Measurements from ENCODE around the gene GAB1.

The GAB1 gene

GRCh38 chr4:143514169-143514495, 177.5 kb downstream of the GAB1 start:
- H3K9me3 ChIP-seq (ENCODE audit: control insufficient read depth, insufficient read depth, low read depth, low read length): no peaks in the 10 kb centered on the region
- peak overlapping the region; percentile 85 for H3K27ac ChIP-seq (ENCODE audit: extremely low read depth, low read depth, low read length)
- CTCF ChIA-PET: interaction anchor here (0.7 kb wide), 1 partner anchor 37 kb away, joined by 3 read pairs; no protein-coding TSS in a partner anchor
- TF ChIP-seq ZNF214 (tag by site-specific recombination; IDR thresholded peaks at IDR 0.05; ENCODE audit: borderline replicate concordance) (no peak), ZNF140 (tag by site-specific recombination; IDR thresholded peaks at IDR 0.05) (no peak), SALL2 (tag by site-specific recombination; IDR thresholded peaks at IDR 0.05; ENCODE audit: borderline replicate concordance) (no peak), KLF17 (tag by site-specific recombination; IDR thresholded peaks at IDR 0.05) (no peak)
- peaks cover 3 to 28% of the 10 kb centered on the region in 2 experiments; a peak in 2 of 3 replicates for H3K36me3 ChIP-seq (ENCODE audit: control insufficient read depth in 2 of 2, insufficient read depth in 1 of 2, low read length in 2 of 2)
- POLR2A ChIA-PET: interaction anchor here (1.1 kb wide), 1 partner anchor 9 kb away, joined by 3 read pairs; no protein-coding TSS in a partner anchor
- H3K4me1 ChIP-seq (ENCODE audit: control insufficient read depth, insufficient read depth, low read length): no peaks in the 10 kb centered on the region
- H3K4me3 ChIP-seq (ENCODE audit: low read depth, low read length): peak overlapping the region; percentile 92

DNA sequence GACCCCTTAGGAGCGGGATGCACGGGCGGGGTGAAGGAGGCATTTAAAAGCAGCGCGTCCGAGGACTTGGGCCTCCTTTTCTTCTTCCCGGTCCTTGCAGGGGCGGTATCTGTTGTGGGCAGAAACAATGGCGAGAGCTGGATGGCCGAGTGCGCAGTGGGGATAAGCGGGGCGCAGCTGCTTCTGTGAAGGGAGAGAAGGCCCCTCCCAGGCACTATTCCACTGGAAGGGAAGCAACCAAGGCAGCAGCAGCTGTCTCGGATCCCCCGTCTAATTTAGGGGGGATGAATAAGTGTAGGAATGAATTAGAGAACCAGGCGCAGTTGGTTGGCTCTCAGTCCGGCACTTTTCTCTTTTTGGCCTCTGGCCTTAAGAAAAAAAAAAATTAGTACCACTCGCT, 177.8 kb downstream of the GAB1 start:
- POLR2A ChIA-PET: no interaction called here
- TF ChIP-seq EGR2 (tag by site-specific recombination; IDR thresholded peaks at IDR 0.05; ENCODE audit: low read depth): 0 out of 2 replicates have a peak, but pooled peaks have one; percentile 27
- peak; percentile 57 for TF ChIP-seq SP2 (tag by site-specific recombination; IDR thresholded peaks at IDR 0.05)
- TF ChIP-seq ZNF76 (tag by site-specific recombination; IDR thresholded peaks at IDR 0.05; ENCODE audit: borderline replicate concordance, low read depth): peak; percentile 42
- no peak for TF ChIP-seq ZBTB8A (tag by site-specific recombination; IDR thresholded peaks at IDR 0.05)
- CTCF ChIA-PET: interaction anchor here (0.6 to 0.7 kb wide), 2 partner anchors 37 to 1456 kb away, joined by 3 read pairs; no protein-coding TSS in a partner anchor

GRCh38 chr4:143514901-143515300, 178.2 kb downstream of the GAB1 start:
- H3K4me3 ChIP-seq (ENCODE audit: low read depth, low read length): peak overlapping the region; percentile 92
- H3K9me3 ChIP-seq (ENCODE audit: control insufficient read depth, insufficient read depth, low read depth, low read length): no peaks in the 10 kb centered on the region
- peaks cover 3 to 36% of the 10 kb centered on the region in 2 experiments; a peak in 2 of 3 replicates for H3K36me3 ChIP-seq (ENCODE audit: control insufficient read depth in 2 of 2, insufficient read depth in 1 of 2, low read length in 2 of 2)
- no peak for TF ChIP-seq ZNF175 (tag by site-specific recombination; IDR thresholded peaks at IDR 0.05)
- TF ChIP-seq ZNF560 (tag by site-specific recombination; IDR thresholded peaks at IDR 0.05; ENCODE audit: borderline replicate concordance): no peak
- no peak for TF ChIP-seq ZNF548 (tag by site-specific recombination; IDR thresholded peaks at IDR 0.05)
- ChIA-PET POLR2A (no interaction called here), CTCF (interaction anchor here (0.6 kb wide), 1 partner anchor 1457 kb away, joined by 3 read pairs; no protein-coding TSS in a partner anchor)
- no peak overlapping the region for H3K27ac ChIP-seq (ENCODE audit: extremely low read depth, low read depth, low read length)
- H3K4me1 ChIP-seq (ENCODE audit: control insufficient read depth, insufficient read depth, low read length): no peaks in the 10 kb centered on the region

More for the DNA sequence above, 177.8 kb downstream of the GAB1 start:
- H3K4me1 ChIP-seq (ENCODE audit: control insufficient read depth, insufficient read depth, low read length): no peaks in the 10 kb centered on the region
- peaks cover 3 to 32% of the 10 kb centered on the region in 2 experiments; a peak in 2 of 3 replicates for H3K36me3 ChIP-seq (ENCODE audit: control insufficient read depth in 2 of 2, insufficient read depth in 1 of 2, low read length in 2 of 2)
- peak overlapping the region; percentile 85 for H3K27ac ChIP-seq (ENCODE audit: extremely low read depth, low read depth, low read length)
- peak overlapping the region; percentile 92 for H3K4me3 ChIP-seq (ENCODE audit: low read depth, low read length)
- H3K9me3 ChIP-seq (ENCODE audit: control insufficient read depth, insufficient read depth, low read depth, low read length): no peaks in the 10 kb centered on the region

- ChIA-PET POLR2A (no interaction called here), CTCF (interaction anchor here (0.7 kb wide), 1 partner anchor 21 kb away, joined by 4 read pairs; no protein-coding TSS in a partner anchor)
- peaks cover 3 to 46% of the 10 kb centered on the region in 2 experiments; a peak in 2 of 3 replicates for H3K36me3 ChIP-seq (ENCODE audit: control insufficient read depth in 2 of 2, insufficient read depth in 1 of 2, low read length in 2 of 2)
- H3K27ac ChIP-seq (ENCODE audit: extremely low read depth, low read depth, low read length): no peak overlapping the region
- TF ChIP-seq ZNF366 (tag by site-specific recombination; conservative IDR thresholded peaks at IDR 0.05) (no peak), GLI2 (tag by site-specific recombination; IDR thresholded peaks at IDR 0.05; ENCODE audit: borderline replicate concordance, low read depth) (no peak), ZNF2 (tag by site-specific recombination; IDR thresholded peaks at IDR 0.05) (no peak)
- TF ChIP-seq, protein P1, sequence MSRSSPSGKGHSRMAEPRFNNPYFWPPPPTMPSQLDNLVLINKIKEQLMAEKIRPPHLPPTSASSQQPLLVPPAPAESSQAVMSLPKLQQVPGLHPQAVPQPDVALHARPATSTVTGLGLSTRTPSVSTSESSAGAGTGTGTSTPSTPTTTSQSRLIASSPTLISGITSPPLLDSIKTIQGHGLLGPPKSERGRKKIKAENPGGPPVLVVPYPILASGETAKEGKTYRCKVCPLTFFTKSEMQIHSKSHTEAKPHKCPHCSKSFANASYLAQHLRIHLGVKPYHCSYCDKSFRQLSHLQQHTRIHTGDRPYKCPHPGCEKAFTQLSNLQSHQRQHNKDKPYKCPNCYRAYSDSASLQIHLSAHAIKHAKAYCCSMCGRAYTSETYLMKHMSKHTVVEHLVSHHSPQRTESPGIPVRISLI (tag by site-specific recombination; IDR thresholded peaks at IDR 0.05): peak; percentile 90
- no peaks in the 10 kb centered on the region for H3K4me1 ChIP-seq (ENCODE audit: control insufficient read depth, insufficient read depth, low read length)
- H3K4me3 ChIP-seq (ENCODE audit: low read depth, low read length): peak overlapping the region; percentile 92
- no peaks in the 10 kb centered on the region for H3K9me3 ChIP-seq (ENCODE audit: control insufficient read depth, insufficient read depth, low read depth, low read length)
These were observed 179.2 kb downstream of the GAB1 start for GRCh38 chr4:143515905-143516304.
